ENCODE measurements around the gene UIMC1.
A peak's percentile ranks its signal among the peaks of the same experiment; 100 is the strongest.

UIMC1 gene

DNA sequence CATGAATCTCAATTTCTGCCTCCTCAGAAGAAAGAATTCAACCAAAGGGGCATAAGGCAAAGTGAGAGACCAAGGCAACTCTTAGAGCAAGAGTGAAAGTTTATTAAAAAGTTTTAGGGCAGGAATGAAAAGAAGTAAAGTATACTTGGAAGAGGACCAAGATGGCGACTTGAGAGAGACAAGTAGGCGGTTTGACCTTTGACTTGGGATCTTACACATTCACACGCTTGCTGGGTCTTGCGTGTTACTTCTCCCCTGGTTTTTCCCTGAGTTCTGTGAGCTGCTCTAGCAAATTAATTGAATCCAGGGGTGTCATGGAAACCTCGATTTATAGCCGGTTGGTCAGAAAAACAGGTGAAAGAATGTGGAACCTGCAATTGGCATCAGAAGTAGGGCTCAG is 22.9 kb upstream of the UIMC1 start:
- Mint-ChIP-seq H3K4me3 (no peak overlapping the region), H3K9me3 (peaks cover 11% of the 10 kb centered on the region), H3K27ac (no peak overlapping the region), H3K4me1 (peaks cover 11% of the 10 kb centered on the region), H3K27me3 (ENCODE audit: low read depth) (no peaks in the 10 kb centered on the region), H3K36me3 (ENCODE audit: low read depth) (peaks cover 62% of the 10 kb centered on the region)
- TF ChIP-seq CTCF (IDR thresholded peaks at IDR 0.05; ENCODE audit: unreplicated experiment in 3 of 3) = no peak

DNA sequence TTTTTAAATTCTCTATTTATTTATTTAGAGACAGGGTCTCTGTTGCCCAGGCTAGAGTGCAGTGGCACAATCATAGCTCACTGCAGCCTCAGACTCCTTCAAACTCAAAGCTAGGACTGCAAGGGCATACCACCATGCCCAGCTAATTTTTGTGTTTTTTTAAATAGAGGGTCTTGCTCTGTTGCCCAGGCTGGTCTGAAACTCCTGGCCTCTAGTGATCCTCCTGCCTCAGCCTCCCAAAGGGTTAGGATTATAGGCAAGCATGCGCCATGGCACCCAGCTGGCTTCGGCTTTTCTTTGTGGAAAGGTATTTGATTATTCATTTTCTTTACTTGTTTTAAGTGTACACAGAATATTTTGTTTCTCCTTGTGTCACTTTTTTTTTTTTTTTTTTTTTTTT is 21.1 kb upstream of the UIMC1 start:
- Mint-ChIP-seq H3K4me3 (no peak overlapping the region), H3K27me3 (ENCODE audit: low read depth) (no peaks in the 10 kb centered on the region), H3K4me1 (peaks cover 19% of the 10 kb centered on the region), H3K36me3 (ENCODE audit: low read depth) (peaks cover 53% of the 10 kb centered on the region), H3K27ac (no peak overlapping the region), H3K9me3 (peaks cover 8% of the 10 kb centered on the region)
- TF ChIP-seq CTCF (IDR thresholded peaks at IDR 0.05; ENCODE audit: unreplicated experiment in 3 of 3) = no peak

GRCh38 chr5:177025101-177025601 is 18.6 kb upstream of the UIMC1 start:
- no peaks in the 10 kb centered on the region for H3K27me3 Mint-ChIP-seq (ENCODE audit: low read depth)
- peaks cover 3% of the 10 kb centered on the region for H3K9me3 Mint-ChIP-seq
- H3K4me3 Mint-ChIP-seq = peak overlapping the region; percentile 56 to 78 (median 78)
- H3K4me1 Mint-ChIP-seq = peaks cover 34% of the 10 kb centered on the region
- TF ChIP-seq CTCF (IDR thresholded peaks at IDR 0.05; ENCODE audit: unreplicated experiment in 3 of 3) = no peak
- H3K36me3 Mint-ChIP-seq (ENCODE audit: low read depth) = peaks cover 34% of the 10 kb centered on the region
- peak overlapping the region in 2 of 3 experiments; percentile 15 to 43 for H3K27ac Mint-ChIP-seq

GRCh38 chr5:177024559-177024958 is 18.0 kb upstream of the UIMC1 start:
- H3K4me1 Mint-ChIP-seq = peaks cover 34% of the 10 kb centered on the region
- H3K9me3 Mint-ChIP-seq = peaks cover 3% of the 10 kb centered on the region
- H3K27me3 Mint-ChIP-seq (ENCODE audit: low read depth) = no peaks in the 10 kb centered on the region
- peak overlapping the region in 2 of 3 experiments; percentile 15 to 43 for H3K27ac Mint-ChIP-seq
- H3K4me3 Mint-ChIP-seq = peak overlapping the region; percentile 56 to 78 (median 78)
- no peak for TF ChIP-seq CTCF (IDR thresholded peaks at IDR 0.05; ENCODE audit: unreplicated experiment in 3 of 3)
- H3K36me3 Mint-ChIP-seq (ENCODE audit: low read depth) = peaks cover 28% of the 10 kb centered on the region

DNA sequence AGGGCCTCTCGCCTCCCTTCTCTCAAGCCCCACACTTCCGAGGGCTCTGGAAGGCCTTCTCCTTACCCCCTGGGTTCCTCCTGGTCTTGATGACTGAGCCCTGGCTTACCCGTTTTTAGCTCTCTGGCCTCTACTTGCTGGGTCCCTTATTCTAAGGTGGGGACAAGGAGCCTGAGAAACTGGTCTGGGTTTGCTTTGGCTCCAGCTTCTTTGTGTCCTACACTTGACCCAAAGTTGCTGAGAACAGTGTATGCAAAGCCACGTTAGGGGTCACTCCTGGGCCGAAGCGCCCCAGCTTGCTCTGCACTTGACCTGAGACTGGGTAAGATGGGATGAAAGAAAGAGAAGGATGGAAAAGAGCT is 16.7 kb upstream of the UIMC1 start:
- Mint-ChIP-seq H3K27me3 (ENCODE audit: low read depth) (no peaks in the 10 kb centered on the region), H3K9me3 (no peaks in the 10 kb centered on the region)

More for the DNA sequence above, 16.7 kb upstream of the UIMC1 start:
- peak overlapping the region; percentile 98 to 99 (median 99) for H3K4me3 Mint-ChIP-seq
- peaks cover 34% of the 10 kb centered on the region for H3K4me1 Mint-ChIP-seq
- no peak for TF ChIP-seq CTCF (IDR thresholded peaks at IDR 0.05; ENCODE audit: unreplicated experiment in 3 of 3)
- H3K36me3 Mint-ChIP-seq (ENCODE audit: low read depth) = peaks cover 19% of the 10 kb centered on the region
- peak overlapping the region; percentile 91 to 98 (median 94) for H3K27ac Mint-ChIP-seq

Data from nephron (organoid).